IPS-18a (cell line): ENCODE measurements around the gene ACOT12.
"Not testable (repeated sequence)": the region's sequence is repeated elsewhere in the genome, so short reads cannot be mapped to it uniquely, and the experiment has no call there.

ENCODE experiments used
- H3K27ac ChIP-seq: one replicate; pipeline ENCODE4 v1.5.1; 2013; ENCODE audit warnings: low read length
- H3K27me3 ChIP-seq: one replicate; pipeline ENCODE4 v1.6.1; 2013; ENCODE audit warnings: mild to moderate bottlenecking, low read length; ENCODE audit not compliant: control insufficient read depth, insufficient read depth
- H3K36me3 ChIP-seq: one replicate; pipeline ENCODE4 v1.6.1; 2013; ENCODE audit warnings: low read depth, low read length; ENCODE audit not compliant: control insufficient read depth
- H3K4me1 ChIP-seq: one replicate; pipeline ENCODE4 v1.6.1; 2013; ENCODE audit warnings: low read depth, low read length; ENCODE audit not compliant: control insufficient read depth
- H3K4me3 ChIP-seq: one replicate; pipeline ENCODE4 v1.5.1; 2013; ENCODE audit warnings: low read length
- H3K9ac ChIP-seq: one replicate; pipeline ENCODE4 v1.6.1; 2013; ENCODE audit warnings: mild to moderate bottlenecking, low read length, moderate library complexity
- H3K9me3 ChIP-seq: one replicate; pipeline ENCODE4 v1.6.1; 2013; ENCODE audit warnings: low read depth, low read length; ENCODE audit not compliant: control insufficient read depth

Gene ACOT12

GRCh38 chr5:81308836-81309235, 85.1 kb downstream of the ACOT12 start:
- H3K27ac ChIP-seq, result no peak overlapping the region
- no peak overlapping the region for H3K9ac ChIP-seq
- H3K4me3 ChIP-seq, result no peak overlapping the region
- no peaks in the 10 kb centered on the region for H3K4me1 ChIP-seq
- H3K36me3 ChIP-seq, result peaks cover 36% of the 10 kb centered on the region
- no peaks in the 10 kb centered on the region for H3K27me3 ChIP-seq
- no peaks in the 10 kb centered on the region for H3K9me3 ChIP-seq

- Histone ChIP-seq H3K36me3 (peaks cover 11% of the 10 kb centered on the region), H3K27ac (no peak overlapping the region)
Measured at GRCh38 chr5:81305785-81306184, 88.1 kb downstream of the ACOT12 start.

GRCh38 chr5:81303563-81303962, 90.4 kb downstream of the ACOT12 start:
- Histone ChIP-seq H3K27me3 (no peaks in the 10 kb centered on the region), H3K9ac (no peak overlapping the region)

More at GRCh38 chr5:81305785-81306184, 88.1 kb downstream of the ACOT12 start:
- Histone ChIP-seq H3K4me1 (peaks cover 4% of the 10 kb centered on the region), H3K27me3 (no peaks in the 10 kb centered on the region), H3K9me3 (no peaks in the 10 kb centered on the region), H3K9ac (no peak overlapping the region), H3K4me3 (no peak overlapping the region)

GRCh38 chr5:81302596-81302995, 91.3 kb downstream of the ACOT12 start:
- peaks cover 4% of the 10 kb centered on the region for H3K4me1 ChIP-seq
- no peaks in the 10 kb centered on the region for H3K27me3 ChIP-seq
- no peak overlapping the region for H3K27ac ChIP-seq
- H3K36me3 ChIP-seq, result peaks cover 7% of the 10 kb centered on the region
- peak overlapping the region; percentile 92 for H3K9ac ChIP-seq
- peak overlapping the region; percentile 98 for H3K4me3 ChIP-seq
- no peaks in the 10 kb centered on the region for H3K9me3 ChIP-seq

More at GRCh38 chr5:81303563-81303962, 90.4 kb downstream of the ACOT12 start:
- Histone ChIP-seq H3K4me1 (peaks cover 4% of the 10 kb centered on the region), H3K36me3 (peaks cover 7% of the 10 kb centered on the region), H3K4me3 (no peak overlapping the region), H3K9me3 (no peaks in the 10 kb centered on the region), H3K27ac (no peak overlapping the region)

GRCh38 chr5:81301271-81302015, 92.5 kb downstream of the ACOT12 start, which contains the start of gene ZCCHC9:
Gene ZCCHC9, plus strand, starts transcription at chr5:81301587. Its CDS starts 3,171 bp downstream, at chr5:81304758.
- H3K27me3 ChIP-seq, result no peaks in the 10 kb centered on the region
- no peaks in the 10 kb centered on the region for H3K9me3 ChIP-seq
- peaks cover 4% of the 10 kb centered on the region for H3K4me1 ChIP-seq
- H3K36me3 ChIP-seq, result peaks cover 7% of the 10 kb centered on the region
- peak within 1 kb of the TSS; percentile 66 for H3K27ac ChIP-seq
- H3K9ac ChIP-seq, result peak within 1 kb of the TSS; percentile 92
- peak within 1 kb of the TSS; percentile 98 for H3K4me3 ChIP-seq

- H3K36me3 ChIP-seq, result peaks cover 7% of the 10 kb centered on the region
- no peaks in the 10 kb centered on the region for H3K27me3 ChIP-seq
- H3K4me3 ChIP-seq, result peak overlapping the region; percentile 98
- H3K9ac ChIP-seq, result peak overlapping the region; percentile 92
- H3K27ac ChIP-seq, result peak overlapping the region; percentile 66
- peaks cover 4% of the 10 kb centered on the region for H3K4me1 ChIP-seq
- no peaks in the 10 kb centered on the region for H3K9me3 ChIP-seq
Measured at GRCh38 chr5:81300921-81301270, 93.0 kb downstream of the ACOT12 start.

- Histone ChIP-seq H3K27me3 (no peaks in the 10 kb centered on the region), H3K9me3 (no peaks in the 10 kb centered on the region), H3K4me1 (peaks cover 3% of the 10 kb centered on the region), H3K27ac (no peak overlapping the region), H3K4me3 (no peak overlapping the region), H3K36me3 (no peaks in the 10 kb centered on the region), H3K9ac (no peak overlapping the region)
Measured at GRCh38 chr5:81297531-81297930, 96.4 kb downstream of the ACOT12 start.

GRCh38 chr5:81294021-81294420, 99.9 kb downstream of the ACOT12 start:
- not testable (repeated sequence) for H3K4me1 ChIP-seq, H3K36me3 ChIP-seq, H3K27me3 ChIP-seq, H3K9ac ChIP-seq, H3K4me3 ChIP-seq, H3K27ac ChIP-seq
- peaks cover 12% of the 10 kb centered on the region for H3K9me3 ChIP-seq

GRCh38 chr5:81292130-81292529, 101.8 kb downstream of the ACOT12 start:
- Histone ChIP-seq H3K4me3 (no peak overlapping the region), H3K9ac (no peak overlapping the region), H3K27me3 (no peaks in the 10 kb centered on the region), H3K4me1 (no peaks in the 10 kb centered on the region), H3K27ac (no peak overlapping the region), H3K36me3 (no peaks in the 10 kb centered on the region), H3K9me3 (peaks cover 12% of the 10 kb centered on the region)

- no peaks in the 10 kb centered on the region for H3K4me1 ChIP-seq
- no peak overlapping the region for H3K9ac ChIP-seq
- no peaks in the 10 kb centered on the region for H3K27me3 ChIP-seq
- peaks cover 12% of the 10 kb centered on the region for H3K9me3 ChIP-seq
- H3K4me3 ChIP-seq, result no peak overlapping the region
- H3K36me3 ChIP-seq, result no peaks in the 10 kb centered on the region
- no peak overlapping the region for H3K27ac ChIP-seq
Measured at GRCh38 chr5:81290146-81290545, 103.8 kb downstream of the ACOT12 start.

- no peaks in the 10 kb centered on the region for H3K36me3 ChIP-seq
- no peaks in the 10 kb centered on the region for H3K4me1 ChIP-seq
- no peak overlapping the region for H3K4me3 ChIP-seq
- H3K9me3 ChIP-seq, result peaks cover 12% of the 10 kb centered on the region
- H3K27ac ChIP-seq, result no peak overlapping the region
- H3K27me3 ChIP-seq, result no peaks in the 10 kb centered on the region
- no peak overlapping the region for H3K9ac ChIP-seq
Measured at GRCh38 chr5:81288021-81288433, 105.9 kb downstream of the ACOT12 start.

- no peaks in the 10 kb centered on the region for H3K4me1 ChIP-seq
- no peaks in the 10 kb centered on the region for H3K27me3 ChIP-seq
- no peaks in the 10 kb centered on the region for H3K36me3 ChIP-seq
- no peak overlapping the region for H3K9ac ChIP-seq
- H3K9me3 ChIP-seq, result no peaks in the 10 kb centered on the region
- no peak overlapping the region for H3K27ac ChIP-seq
- H3K4me3 ChIP-seq, result no peak overlapping the region
Measured at GRCh38 chr5:81286059-81286617, 107.8 kb downstream of the ACOT12 start.
